ENCODE measurements around the gene KCMF1.

Gene KCMF1

DNA sequence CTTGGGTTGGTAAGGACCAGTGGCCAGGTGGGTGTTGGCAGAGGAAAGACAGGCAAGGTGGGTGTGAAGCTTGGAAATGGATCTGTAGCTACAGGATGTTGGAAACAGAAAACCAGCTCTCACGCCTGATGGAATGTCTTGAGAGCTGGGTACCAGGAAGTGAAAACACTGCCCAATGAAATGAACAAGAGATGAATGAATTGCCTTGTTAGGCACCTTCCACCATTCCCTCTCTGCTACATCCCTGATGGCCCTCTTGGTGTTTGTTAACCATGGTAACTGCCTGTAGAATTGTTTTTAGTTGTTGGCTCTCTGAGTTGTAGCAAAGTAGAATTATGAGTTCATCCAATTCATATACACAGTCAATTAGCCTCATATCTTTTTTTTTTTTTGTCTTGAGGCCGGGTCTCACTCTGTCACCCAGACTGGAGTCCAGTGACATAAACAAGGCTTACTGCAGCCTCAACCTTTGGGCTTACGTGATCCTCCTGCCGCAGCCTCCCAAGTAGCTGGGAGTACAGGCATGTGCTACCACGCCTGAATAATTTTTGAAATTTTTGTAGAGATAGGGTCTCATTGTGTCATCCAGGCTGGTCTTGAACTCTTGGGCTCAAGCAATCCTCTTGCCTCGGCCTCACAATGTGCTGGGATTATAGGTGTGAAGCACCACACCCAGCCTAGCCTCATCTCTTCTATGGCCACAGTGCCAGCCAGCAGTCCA, 9.5 kb downstream of the KCMF1 start:
- in situ Hi-C loops (cut with MboI; ENCODE audit: low sequenced_read_pairs), result no loop called here

DNA sequence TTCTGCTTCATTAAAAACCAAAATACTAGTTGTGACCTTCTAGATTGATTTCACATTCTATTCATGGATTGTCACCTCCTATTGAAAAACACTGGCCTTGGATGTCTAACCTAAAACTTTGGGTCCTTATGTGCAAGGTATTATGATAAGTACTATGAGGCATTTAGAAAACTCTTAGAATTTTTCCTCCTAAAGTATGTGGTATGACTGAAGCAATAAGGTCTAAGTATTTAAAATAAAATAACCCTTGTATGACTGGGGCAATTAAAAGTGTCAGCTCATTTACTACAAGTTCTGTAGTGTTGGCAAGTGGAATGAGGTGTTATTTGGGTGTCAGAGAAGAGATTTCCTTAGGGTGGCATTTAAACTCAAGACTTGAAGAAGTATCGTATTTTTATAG, 15.1 kb downstream of the KCMF1 start:
- in situ Hi-C loops (cut with MboI; ENCODE audit: low sequenced_read_pairs), result no loop called here

GRCh38 chr2:84989422-84989821, 18.5 kb downstream of the KCMF1 start:
- in situ Hi-C loops (cut with MboI; ENCODE audit: low sequenced_read_pairs), result no loop called here

- in situ Hi-C loops (cut with MboI; ENCODE audit: low sequenced_read_pairs), result no loop called here
These were observed 19.0 kb downstream of the KCMF1 start for GRCh38 chr2:84989927-84990326.

- in situ Hi-C loops (cut with MboI; ENCODE audit: low sequenced_read_pairs), result no loop called here
These were observed 20.6 kb downstream of the KCMF1 start for GRCh38 chr2:84991404-84992160.

DNA sequence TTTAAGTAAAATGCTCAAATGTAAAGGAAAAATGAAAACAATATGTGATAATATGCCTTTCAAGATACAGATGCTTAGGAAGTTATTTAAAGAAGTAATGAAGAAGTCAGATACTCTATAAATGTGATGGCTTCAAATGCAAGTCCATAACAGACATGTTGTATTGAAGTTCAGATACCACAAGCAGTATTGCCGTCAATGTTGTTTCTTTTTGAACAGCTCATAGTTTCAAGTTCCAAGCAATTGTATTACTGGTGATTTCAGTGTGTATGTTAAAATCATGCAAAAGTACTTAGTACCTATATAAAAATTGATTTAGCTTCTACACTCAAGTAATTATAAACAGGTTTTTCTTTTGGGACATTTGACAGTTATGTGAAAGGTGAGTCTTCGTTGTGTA, 24.9 kb downstream of the KCMF1 start:
- in situ Hi-C loops (cut with MboI; ENCODE audit: low sequenced_read_pairs), result no loop called here

DNA sequence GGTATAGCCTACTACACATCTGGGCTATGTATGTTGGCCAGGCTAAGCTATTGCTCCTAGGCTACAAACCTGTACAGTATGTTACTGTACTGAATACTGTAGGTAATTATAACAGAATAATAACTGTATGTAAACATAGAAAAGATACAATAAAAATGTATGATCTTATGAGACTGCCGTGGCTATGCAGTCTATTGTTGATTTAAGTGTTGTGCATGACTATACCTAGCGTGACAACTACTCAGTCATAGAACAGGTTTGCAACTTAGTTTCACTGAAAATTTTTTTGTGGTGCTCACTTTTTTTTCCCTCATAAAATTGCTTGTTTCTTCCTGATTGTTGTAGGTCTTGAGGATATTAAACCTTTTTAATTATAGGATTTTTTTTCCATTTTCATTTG, 25.9 kb downstream of the KCMF1 start:
- in situ Hi-C loops (cut with MboI; ENCODE audit: low sequenced_read_pairs), result no loop called here

- in situ Hi-C loops (cut with MboI; ENCODE audit: low sequenced_read_pairs), result no loop called here
These were observed 28.6 kb downstream of the KCMF1 start for GRCh38 chr2:84999553-84999955.

DNA sequence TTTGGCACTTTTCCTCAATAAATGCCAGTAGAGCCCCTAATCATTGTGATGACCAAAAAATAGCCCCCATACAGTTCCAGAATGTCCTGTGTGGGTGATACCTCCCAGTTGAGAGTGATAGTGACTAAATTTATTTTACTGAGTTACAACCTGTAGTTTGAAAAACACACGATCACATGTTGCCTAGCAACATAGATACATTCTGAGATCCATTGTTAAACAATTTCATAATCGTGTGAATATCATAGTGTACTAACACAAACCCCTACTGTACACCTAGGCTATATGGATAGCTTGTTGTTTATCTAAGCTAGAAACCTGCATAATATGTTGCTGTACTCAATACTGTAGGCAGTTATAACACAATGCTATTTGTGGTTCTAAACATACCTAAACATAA, 30.6 kb downstream of the KCMF1 start:
- in situ Hi-C loops (cut with MboI; ENCODE audit: low sequenced_read_pairs), result no loop called here

DNA sequence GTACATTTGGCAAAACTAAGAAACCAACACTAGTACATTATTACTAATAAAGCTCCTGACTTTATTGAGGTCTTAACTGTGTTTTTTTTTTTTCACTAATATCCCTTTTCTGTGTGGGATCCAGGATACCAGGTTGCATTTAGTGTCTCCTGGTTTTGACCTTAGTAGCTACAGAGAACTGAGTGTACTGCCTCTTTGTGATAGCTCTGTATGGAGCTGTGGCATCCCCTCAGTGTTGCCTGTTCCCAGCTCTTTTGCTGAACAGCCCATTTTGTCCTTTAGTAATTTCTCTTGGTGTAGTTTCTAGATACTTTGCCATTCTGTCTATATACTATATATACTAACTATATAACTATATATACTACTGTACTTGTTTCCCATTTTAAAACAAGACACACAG, 31.6 kb downstream of the KCMF1 start:
- in situ Hi-C loops (cut with MboI; ENCODE audit: low sequenced_read_pairs), result no loop called here

GRCh38 chr2:85008252-85008651, 37.3 kb downstream of the KCMF1 start:
- in situ Hi-C loops (cut with MboI; ENCODE audit: low sequenced_read_pairs), result no loop called here

DNA sequence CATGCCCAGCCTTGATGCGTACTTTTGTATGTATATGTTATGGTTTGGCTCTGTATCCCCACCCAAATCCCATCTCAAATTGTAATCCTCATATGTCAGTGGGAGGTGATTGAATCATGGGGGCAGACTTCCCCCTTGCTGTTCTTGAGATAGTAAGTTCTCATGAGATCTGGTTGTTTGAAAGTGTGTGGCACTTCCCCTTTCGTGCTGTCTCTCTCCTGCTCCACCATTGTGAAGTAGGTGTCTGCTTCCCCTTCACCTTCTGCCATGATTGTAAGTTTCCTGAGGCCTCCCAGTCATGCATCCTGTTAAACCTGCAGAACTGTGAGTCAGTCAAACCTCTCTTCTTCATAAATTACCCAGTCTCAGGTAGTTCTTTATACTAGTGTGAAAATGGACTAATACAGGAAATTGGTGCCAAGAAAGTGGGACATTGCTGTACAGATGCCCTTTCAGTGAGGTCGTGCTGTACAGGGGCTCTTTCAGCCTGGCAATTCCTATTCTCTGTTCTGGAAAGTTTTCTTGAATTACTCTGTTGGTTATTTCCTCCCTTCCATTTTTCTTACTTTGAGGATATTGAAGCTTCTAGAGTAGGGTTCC, 38.2 kb downstream of the KCMF1 start:
- in situ Hi-C loops (cut with MboI; ENCODE audit: low sequenced_read_pairs), result no loop called here

GRCh38 chr2:85010404-85010803, 39.4 kb downstream of the KCMF1 start:
- in situ Hi-C loops (cut with MboI; ENCODE audit: low sequenced_read_pairs), result no loop called here

DNA sequence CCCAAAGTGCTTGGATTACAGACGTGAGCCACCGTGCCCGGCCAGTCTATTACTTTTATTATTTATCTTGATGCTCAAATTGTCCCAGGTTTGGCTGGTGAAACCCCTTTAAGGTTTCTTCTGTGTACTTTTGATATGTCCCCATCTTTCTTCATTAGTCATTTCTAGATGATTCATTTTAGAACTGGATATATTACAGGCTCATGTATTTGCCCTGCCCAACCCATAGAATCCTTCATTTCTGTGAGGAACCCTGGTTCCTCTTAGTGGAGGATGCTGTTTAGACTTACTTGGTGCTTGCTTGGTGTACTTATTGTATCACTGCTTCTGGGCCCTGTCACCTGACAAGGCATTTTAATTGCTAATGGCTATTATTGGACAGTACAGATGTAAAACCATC, 40.1 kb downstream of the KCMF1 start:
- in situ Hi-C loops (cut with MboI; ENCODE audit: low sequenced_read_pairs), result no loop called here

DNA sequence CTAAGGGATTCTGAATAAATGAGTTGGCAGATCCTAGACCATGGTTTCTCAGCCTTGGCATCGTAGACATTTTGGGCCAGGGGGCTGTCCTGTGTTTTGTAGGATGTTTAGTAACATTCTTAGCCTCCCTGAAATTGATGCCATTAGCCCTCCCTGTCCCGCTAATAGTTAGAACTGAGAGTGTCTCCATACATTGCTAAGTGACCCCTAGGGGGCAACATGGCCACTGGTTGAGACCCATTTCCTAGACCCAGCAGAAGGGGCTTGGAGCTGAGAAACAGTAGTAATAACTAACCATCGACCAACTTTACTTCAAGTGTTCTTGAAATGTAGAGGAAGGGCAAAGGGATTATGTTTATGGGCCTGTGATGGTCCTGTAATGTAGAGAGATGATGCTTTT, 40.8 kb downstream of the KCMF1 start:
- in situ Hi-C loops (cut with MboI; ENCODE audit: low sequenced_read_pairs), result no loop called here

DNA sequence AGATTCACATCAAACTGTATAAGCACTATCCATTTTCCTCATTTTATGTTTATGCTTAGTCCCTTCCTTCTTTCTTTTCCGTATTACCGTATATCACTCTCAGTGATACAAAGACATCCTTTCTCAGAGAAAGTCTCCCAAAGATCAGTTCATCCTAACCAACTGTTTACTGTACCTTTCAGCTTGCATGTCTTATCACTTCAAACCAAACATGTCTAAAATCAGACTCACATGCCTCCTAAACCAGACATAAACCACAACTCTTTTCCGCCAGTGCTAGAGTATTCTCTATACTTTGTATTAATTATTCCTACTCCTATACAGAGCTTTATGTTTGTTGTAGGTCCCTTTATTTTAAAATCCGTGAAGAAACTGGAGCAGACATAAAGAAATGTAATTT, 41.5 kb downstream of the KCMF1 start:
- in situ Hi-C loops (cut with MboI; ENCODE audit: low sequenced_read_pairs), result no loop called here

DNA sequence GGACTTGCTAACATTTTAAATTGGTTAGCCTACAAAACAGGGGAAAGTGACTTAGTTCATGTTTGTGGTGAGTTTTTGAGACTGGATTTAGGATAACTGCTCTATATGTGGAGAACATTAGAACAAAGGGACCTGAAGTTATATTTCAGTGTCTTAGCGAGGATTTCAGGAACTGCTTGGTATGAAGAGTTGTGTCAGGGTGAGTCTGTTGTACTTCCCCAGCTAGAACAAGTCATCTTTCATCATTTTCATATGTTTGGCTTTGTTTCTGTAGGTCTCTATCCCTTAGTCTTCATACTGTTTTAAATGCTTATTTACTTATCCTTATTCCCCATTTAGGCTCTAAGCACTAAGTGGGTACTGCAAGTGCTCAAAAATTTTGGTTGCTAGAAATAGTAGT, 41.9 kb downstream of the KCMF1 start:
- in situ Hi-C loops (cut with MboI; ENCODE audit: low sequenced_read_pairs), result no loop called here

DNA sequence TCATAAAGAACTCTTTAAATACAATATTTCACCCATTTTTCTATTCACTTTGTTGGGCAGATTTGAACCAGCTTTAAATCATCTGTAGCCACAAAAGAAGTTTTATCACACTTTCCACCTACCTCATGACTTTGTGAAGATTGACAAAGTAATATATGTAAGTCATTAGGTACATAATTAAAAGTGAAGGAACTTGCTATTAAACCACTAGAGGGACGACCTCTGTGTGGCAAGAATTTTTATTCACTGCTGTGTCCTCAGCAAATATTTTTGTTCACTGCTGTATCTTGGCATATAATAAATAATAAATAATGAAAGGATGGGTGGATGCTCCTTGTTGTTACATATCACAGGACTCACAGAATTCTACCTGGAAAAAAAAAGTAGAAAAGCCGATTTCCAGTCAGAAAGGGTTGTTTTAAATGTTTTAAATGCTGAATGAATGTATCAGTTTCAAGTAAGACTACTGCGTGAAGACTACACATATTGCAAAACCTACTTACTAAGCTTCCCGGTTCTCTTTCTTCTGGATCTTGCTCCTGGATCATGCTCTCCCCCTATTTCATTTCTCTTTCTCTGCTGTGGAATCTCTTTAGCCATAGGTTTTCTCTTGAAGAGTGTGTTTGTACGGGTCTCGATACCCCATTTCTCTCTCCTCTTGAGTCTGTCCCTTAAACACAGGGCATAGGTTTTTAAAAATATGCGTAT, 44.8 kb downstream of the KCMF1 start:
- in situ Hi-C loops (cut with MboI; ENCODE audit: low sequenced_read_pairs), result no loop called here

DNA sequence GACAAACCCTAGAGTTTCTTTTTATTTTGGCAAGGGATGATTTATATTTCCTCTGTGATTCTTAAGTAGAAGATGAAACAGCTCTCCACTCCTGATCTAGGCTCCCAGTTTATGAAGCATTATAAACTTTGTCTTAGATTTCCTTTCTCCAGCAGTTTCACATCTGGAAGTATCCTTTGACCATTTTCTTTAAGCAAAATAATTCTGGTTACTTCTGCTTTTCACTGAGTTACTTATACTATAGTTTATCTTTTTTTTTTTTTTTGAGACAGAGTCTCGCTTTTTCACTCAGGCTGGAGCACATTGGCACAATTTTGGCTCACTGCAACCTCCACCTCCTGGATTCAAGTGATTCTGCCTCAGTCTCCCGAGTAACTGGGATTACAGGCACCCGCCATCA, 45.5 kb downstream of the KCMF1 start:
- in situ Hi-C loops (cut with MboI; ENCODE audit: low sequenced_read_pairs), result no loop called here

DNA sequence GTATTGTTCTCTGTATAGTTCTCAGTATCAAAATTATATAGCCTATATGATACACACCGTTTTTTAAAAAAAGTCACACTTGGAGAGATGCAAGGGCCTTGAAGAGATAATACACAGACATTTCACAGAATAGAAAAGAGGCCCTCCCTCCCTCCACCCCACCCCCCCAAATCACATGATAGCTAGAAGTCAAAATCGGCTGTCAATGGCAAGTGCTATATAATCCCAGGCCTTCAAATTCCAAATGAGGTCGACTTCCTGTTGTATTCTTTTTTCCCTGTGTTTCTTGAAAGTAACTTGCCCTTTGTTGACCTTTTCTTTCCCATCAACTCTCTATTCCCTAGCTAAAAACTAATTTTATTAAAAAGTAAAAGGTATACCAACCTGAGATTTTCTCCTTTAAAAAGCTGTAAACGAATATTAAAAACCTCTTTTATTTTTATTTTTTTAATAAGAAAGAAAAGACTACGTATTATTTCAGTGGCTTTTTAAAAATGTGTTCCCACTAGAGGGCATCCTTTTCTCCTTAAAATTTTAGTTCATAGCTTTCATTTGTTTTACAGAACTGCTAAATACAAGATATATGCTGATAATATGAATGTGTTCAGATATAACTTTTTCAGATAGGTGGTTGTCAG, 46.6 kb downstream of the KCMF1 start:
- in situ Hi-C loops (cut with MboI; ENCODE audit: low sequenced_read_pairs), result no loop called here

- in situ Hi-C loops (cut with MboI; ENCODE audit: low sequenced_read_pairs), result no loop called here
These were observed 47.1 kb downstream of the KCMF1 start for GRCh38 chr2:85018049-85018447.
